ENCODE measurements around the gene CCND3. TPM values are rescaled to one million over a fixed set of nuclear protein-coding genes. Genes with fewer than 3 reads are reported as not detected.

The CCND3 gene
- total and polyA plus RNA-seq, 2 of the 8 experiments (the other 6 are each of a cell fraction or from before 2014, with no cell fraction given): 30.6 to 32.9 TPM

GRCh38 chr6:41884957-41885356 lies 56.7 kb downstream of the CCND3 start:
- H3K23ac ChIP-seq (ENCODE audit: insufficient read length): no peak overlapping the region
- WGBS, 2 experiments (ENCODE audit: extremely low coverage in 1 of 2, insufficient coverage in 1 of 2, insufficient read length in 1 of 2, insufficient replicate concordance in 2 of 2, low coverage in 1 of 2, low lambda C conversion rate in 2 of 2, missing lambda C conversion rate in 1 of 2): 92% methylated on average over 5 of the region's 5 CpGs; no CpG with 5 or more reads in 1 of the 2 experiments
- FAIRE-seq: no peak

More at GRCh38 chr6:41884957-41885356, 56.7 kb downstream of the CCND3 start:
- Histone ChIP-seq H3K9ac (replicated peaks in 1 of 4; ENCODE audit: extremely low read depth in 1 of 4, low read depth in 3 of 4, low read length in 3 of 4) (no peak overlapping the region), H3K18ac (ENCODE audit: extremely low read depth, low read length) (no peak overlapping the region), H2BK5ac (ENCODE audit: low read depth, low read length) (no peak overlapping the region), H2AK5ac (ENCODE audit: low read depth, low read length) (no peak overlapping the region), H2BK12ac (ENCODE audit: low read depth, low read length) (no peak overlapping the region), H3K4ac (replicated peaks; ENCODE audit: insufficient read length, low read depth, low read length) (no peak overlapping the region), H3K79me1 (ENCODE audit: low read depth, low read length) (no peaks in the 10 kb centered on the region; the same call in 1 of the 2 replicates), H3K56ac (replicated peaks; ENCODE audit: insufficient read length, low read depth, low read length) (no peak overlapping the region), H3K4me2 (ENCODE audit: insufficient read depth in 1 of 2, low read depth in 2 of 2, low read length in 2 of 2) (no peak overlapping the region), H3K9me3 (ENCODE audit: insufficient read depth in 2 of 2, low read depth in 1 of 2, low read length in 1 of 2) (no peaks in the 10 kb centered on the region), H3K36me3 (ENCODE audit: control insufficient read depth in 2 of 4, insufficient read depth in 4 of 4, low read length in 3 of 4) (peaks cover 0 to 2% (median 0%) of the 10 kb centered on the region in 4 experiments; a peak in 2 of 8 replicates), H4K91ac (replicated peaks; ENCODE audit: insufficient read length, low read length) (no peak overlapping the region), H3K14ac (ENCODE audit: insufficient read length) (no peak overlapping the region), H2BK20ac (ENCODE audit: low read length) (no peak overlapping the region), H3K27me3 (replicated peaks in 1 of 4; ENCODE audit: control insufficient read depth in 3 of 4, extremely low read depth in 1 of 4, insufficient read depth in 3 of 4, low read length in 3 of 4) (no peaks in the 10 kb centered on the region), H3K4me1 (replicated peaks in 1 of 4; ENCODE audit: control insufficient read depth in 3 of 4, insufficient read depth in 4 of 4, low read length in 3 of 4) (peaks cover 0 to 6% (median 5%) of the 10 kb centered on the region in 4 experiments; a peak in 3 of 7 replicates), H4K20me1 (replicated peaks in 1 of 2; ENCODE audit: control insufficient read depth in 1 of 2, insufficient read depth in 2 of 2, low read length in 2 of 2) (peaks cover 0 to 1% of the 10 kb centered on the region in 2 experiments), H3K23me2 (ENCODE audit: low read depth, low read length) (no peaks in the 10 kb centered on the region), H3K27ac (ENCODE audit: low read depth, low read length) (no peak overlapping the region), H2BK120ac (replicated peaks; ENCODE audit: low read depth, low read length) (no peak overlapping the region), H3K4me3 (ENCODE audit: extremely low read depth in 1 of 4, insufficient read depth in 2 of 4, low read depth in 3 of 4, low read length in 4 of 4) (no peak overlapping the region), H2BK15ac (ENCODE audit: low read length) (no peak overlapping the region), H3K79me2 (ENCODE audit: control insufficient read depth in 1 of 2, insufficient read depth in 2 of 2, low read length in 2 of 2) (peaks cover 0 to 44% of the 10 kb centered on the region in 2 experiments; a peak in 2 of 4 replicates), H4K5ac (ENCODE audit: insufficient read length, low read depth, low read length) (no peak overlapping the region), H4K8ac (ENCODE audit: extremely low read depth, insufficient read depth, low read length) (no peak overlapping the region), H2AFZ (ENCODE audit: low read length) (no peak overlapping the region)
- TF ChIP-seq CBX5 (IDR thresholded peaks at IDR 0.05; ENCODE audit: low read depth, low read length) (no peak), RBBP5 (IDR thresholded peaks at IDR 0.05; ENCODE audit: borderline replicate concordance, low read depth, low read length) (no peak), SP4 (IDR thresholded peaks at IDR 0.05; ENCODE audit: low read length) (no peak), SIRT6 (IDR thresholded peaks at IDR 0.05; ENCODE audit: low read length) (no peak), SP1 (IDR thresholded peaks at IDR 0.05; ENCODE audit: low read depth, low read length) (no peak), FOSL1 (IDR thresholded peaks at IDR 0.05; ENCODE audit: insufficient read depth, low read depth, low read length) (no peak), MAFK (IDR thresholded peaks at IDR 0.05; ENCODE audit: low read depth, low read length) (no peak), SIN3A (conservative IDR thresholded peaks at IDR 0.05 in 1 of 2, IDR thresholded peaks at IDR 0.05 in 1 of 2; ENCODE audit: low read depth in 1 of 2, low read length in 2 of 2) (no peak), RAD21 (IDR thresholded peaks at IDR 0.05 in 1 of 2, conservative IDR thresholded peaks at IDR 0.05 in 1 of 2; ENCODE audit: low read depth in 2 of 2, low read length in 2 of 2) (no peak), NRF1 (IDR thresholded peaks at IDR 0.05; ENCODE audit: low read depth, low read length) (no peak), CREB1 (IDR thresholded peaks at IDR 0.05) (no peak), EGR1 (IDR thresholded peaks at IDR 0.05; ENCODE audit: borderline replicate concordance, low read depth, low read length) (no peak), CHD2 (IDR thresholded peaks at IDR 0.05; ENCODE audit: low read length) (no peak), SIX5 (IDR thresholded peaks at IDR 0.05; ENCODE audit: low read depth, low read length) (no peak)
- TF ChIP-seq, protein P1, sequence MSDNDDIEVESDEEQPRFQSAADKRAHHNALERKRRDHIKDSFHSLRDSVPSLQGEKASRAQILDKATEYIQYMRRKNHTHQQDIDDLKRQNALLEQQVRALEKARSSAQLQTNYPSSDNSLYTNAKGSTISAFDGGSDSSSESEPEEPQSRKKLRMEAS (IDR thresholded peaks at IDR 0.05): no peak
- ChIA-PET POLR2A (ENCODE audit: partially characterized antibody) (no interaction called here), CTCF (ENCODE audit: partially characterized antibody) (no interaction called here)
- no peak for DNase-seq (ENCODE audit: low read depth in 1 of 2, low spot score in 2 of 2)

Measured in H1 (cell line).